SU-DHL-6 (cell line): Measurements from ENCODE around the gene RNF130.

Source experiments
- EZH2phosphoT487 ChIP-seq: fragments of 200-600 bp; sonication (generic), shearing (Covaris generic); conservative IDR thresholded peaks from 2 replicates; pipeline ENCODE4 v1.6.1; 2018; ENCODE audit warnings: mild to moderate bottlenecking, antibody characterized with exemption, low read length, moderate library complexity, mixed read lengths
- TF ChIP-seq, protein P1 (sequence below): fragments of 200-600 bp; sonication (generic); IDR thresholded peaks from one replicate; pipeline ENCODE4 v1.5.1; 2017; ENCODE audit warnings: antibody characterized with exemption, mild to moderate bottlenecking, low read length, moderate library complexity; ENCODE audit not compliant: insufficient read depth, poor library complexity, severe bottlenecking

DNA sequence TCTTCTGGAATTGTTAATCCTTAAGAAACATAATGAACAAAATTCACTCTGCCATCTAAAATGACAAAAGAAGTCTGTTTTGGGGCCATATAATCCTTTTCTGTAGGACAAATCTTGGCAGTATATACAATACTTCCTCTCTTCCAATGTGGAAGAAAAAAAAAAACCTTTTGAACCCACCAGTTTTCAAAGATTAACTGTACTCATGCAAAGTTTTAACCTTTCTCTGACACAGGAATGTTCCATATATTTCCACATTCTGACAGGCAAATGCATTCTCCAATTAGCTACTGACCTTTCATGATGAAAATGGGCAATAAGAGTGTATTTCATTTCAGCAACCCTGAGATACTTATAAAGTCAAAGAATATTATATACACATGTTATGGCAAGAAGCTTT, 65.4 kb downstream of the RNF130 start:
- TF ChIP-seq, protein P1, sequence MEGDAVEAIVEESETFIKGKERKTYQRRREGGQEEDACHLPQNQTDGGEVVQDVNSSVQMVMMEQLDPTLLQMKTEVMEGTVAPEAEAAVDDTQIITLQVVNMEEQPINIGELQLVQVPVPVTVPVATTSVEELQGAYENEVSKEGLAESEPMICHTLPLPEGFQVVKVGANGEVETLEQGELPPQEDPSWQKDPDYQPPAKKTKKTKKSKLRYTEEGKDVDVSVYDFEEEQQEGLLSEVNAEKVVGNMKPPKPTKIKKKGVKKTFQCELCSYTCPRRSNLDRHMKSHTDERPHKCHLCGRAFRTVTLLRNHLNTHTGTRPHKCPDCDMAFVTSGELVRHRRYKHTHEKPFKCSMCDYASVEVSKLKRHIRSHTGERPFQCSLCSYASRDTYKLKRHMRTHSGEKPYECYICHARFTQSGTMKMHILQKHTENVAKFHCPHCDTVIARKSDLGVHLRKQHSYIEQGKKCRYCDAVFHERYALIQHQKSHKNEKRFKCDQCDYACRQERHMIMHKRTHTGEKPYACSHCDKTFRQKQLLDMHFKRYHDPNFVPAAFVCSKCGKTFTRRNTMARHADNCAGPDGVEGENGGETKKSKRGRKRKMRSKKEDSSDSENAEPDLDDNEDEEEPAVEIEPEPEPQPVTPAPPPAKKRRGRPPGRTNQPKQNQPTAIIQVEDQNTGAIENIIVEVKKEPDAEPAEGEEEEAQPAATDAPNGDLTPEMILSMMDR, result no peak
- TF ChIP-seq EZH2phosphoT487, result no peak
